Fibroblast of lung (primary cell): ENCODE results near the gene FAM193A.
"Not testable (repeated sequence)": the region's sequence is repeated elsewhere in the genome, so short reads cannot be mapped to it uniquely, and the experiment has no call there.

Experiments used
- EZH2 ChIP-seq: IDR thresholded peaks from 2 replicates; pipeline ENCODE4 v1.5.1; 2012; ENCODE audit warnings: low read length, control low read depth, mild to moderate bottlenecking; ENCODE audit errors: missing control alignments
- TF ChIP-seq, protein P1 (sequence below), 2 donors: IDR thresholded peaks in 1 of 2; conservative IDR thresholded peaks in 1 of 2; 1 replicate in 1 of 2; 2 replicates in 1 of 2; pipeline ENCODE4 v1.5.1; 2011 to 2012; ENCODE audit warnings: low read length in 2 of 2, control low read depth in 1 of 2, inconsistent platforms in 1 of 2, low read depth in 1 of 2, mild to moderate bottlenecking in 1 of 2

DNA sequence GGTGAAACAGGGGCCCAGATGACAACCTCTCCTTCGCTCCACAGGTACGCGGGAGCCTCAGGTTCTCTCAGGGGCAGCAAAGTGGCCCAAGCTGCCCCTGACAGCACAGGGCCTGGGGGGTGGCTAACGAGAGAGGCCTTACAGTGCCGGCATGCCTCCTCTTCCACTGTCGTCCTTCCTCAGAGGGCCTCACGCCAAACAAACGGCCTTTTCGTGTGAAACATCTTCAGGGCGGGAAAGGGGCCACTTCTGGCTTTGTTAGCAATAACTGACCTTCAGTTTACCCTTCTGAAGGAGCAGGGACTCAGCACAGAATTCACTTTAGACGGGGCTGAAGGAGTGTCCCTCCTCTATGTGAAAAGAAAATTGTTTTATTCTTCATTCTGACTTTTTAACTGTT, 21.5 kb upstream of the FAM193A start:
- TF ChIP-seq, protein P1, sequence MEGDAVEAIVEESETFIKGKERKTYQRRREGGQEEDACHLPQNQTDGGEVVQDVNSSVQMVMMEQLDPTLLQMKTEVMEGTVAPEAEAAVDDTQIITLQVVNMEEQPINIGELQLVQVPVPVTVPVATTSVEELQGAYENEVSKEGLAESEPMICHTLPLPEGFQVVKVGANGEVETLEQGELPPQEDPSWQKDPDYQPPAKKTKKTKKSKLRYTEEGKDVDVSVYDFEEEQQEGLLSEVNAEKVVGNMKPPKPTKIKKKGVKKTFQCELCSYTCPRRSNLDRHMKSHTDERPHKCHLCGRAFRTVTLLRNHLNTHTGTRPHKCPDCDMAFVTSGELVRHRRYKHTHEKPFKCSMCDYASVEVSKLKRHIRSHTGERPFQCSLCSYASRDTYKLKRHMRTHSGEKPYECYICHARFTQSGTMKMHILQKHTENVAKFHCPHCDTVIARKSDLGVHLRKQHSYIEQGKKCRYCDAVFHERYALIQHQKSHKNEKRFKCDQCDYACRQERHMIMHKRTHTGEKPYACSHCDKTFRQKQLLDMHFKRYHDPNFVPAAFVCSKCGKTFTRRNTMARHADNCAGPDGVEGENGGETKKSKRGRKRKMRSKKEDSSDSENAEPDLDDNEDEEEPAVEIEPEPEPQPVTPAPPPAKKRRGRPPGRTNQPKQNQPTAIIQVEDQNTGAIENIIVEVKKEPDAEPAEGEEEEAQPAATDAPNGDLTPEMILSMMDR (conservative IDR thresholded peaks at IDR 0.05 in 1 of 2, IDR thresholded peaks at IDR 0.05 in 1 of 2; ENCODE audit: low read depth in 1 of 2, low read length in 2 of 2) = not testable (repeated sequence)
- TF ChIP-seq EZH2 = not testable (repeated sequence)
